T-helper 2 cell treated with Interferon-gamma antibody and Interleukin-4, amounts not matched to agents 5 μg/mL and 100 μg/mL, for 36 hours (primary cell): ENCODE data around the gene DOK5.
"Not testable (repeated sequence)": the region's sequence is repeated elsewhere in the genome, so short reads cannot be mapped to it uniquely, and the experiment has no call there.

Experiments
- DNase-seq: peaks from one replicate; pipeline ENCODE4 v3.0.0; 2021; ENCODE audit warnings: low spot score
- H3K27ac Mint-ChIP-seq: one replicate; pipeline ENCODE4 v1.8.0; 2021; ENCODE audit warnings: mild to moderate bottlenecking, mixed read lengths
- H3K27me3 Mint-ChIP-seq: one replicate; pipeline ENCODE4 v1.8.0; 2021; ENCODE audit warnings: low read depth, mixed read lengths
- H3K36me3 Mint-ChIP-seq: one replicate; pipeline ENCODE4 v1.8.0; 2021; ENCODE audit warnings: low read depth, mixed read lengths
- H3K4me1 Mint-ChIP-seq: one replicate; pipeline ENCODE4 v1.8.0; 2021; ENCODE audit warnings: low read depth, mixed read lengths
- H3K4me3 Mint-ChIP-seq: one replicate; pipeline ENCODE4 v1.8.0; 2022; ENCODE audit warnings: mild to moderate bottlenecking, moderate library complexity, mixed read lengths
- H3K9me3 Mint-ChIP-seq: one replicate; pipeline ENCODE4 v1.8.0; 2021; ENCODE audit warnings: mixed read lengths

The DOK5 gene

GRCh38 chr20:54477191-54477955 lies 2.0 kb downstream of the DOK5 start:
- no peak for DNase-seq
- H3K27ac Mint-ChIP-seq, result no peak overlapping the region
- no peak overlapping the region for H3K4me3 Mint-ChIP-seq
- H3K4me1 Mint-ChIP-seq, result peaks cover 4% of the 10 kb centered on the region
- H3K27me3 Mint-ChIP-seq, result peaks cover 35% of the 10 kb centered on the region
- peaks cover 2% of the 10 kb centered on the region for H3K36me3 Mint-ChIP-seq
- no peaks in the 10 kb centered on the region for H3K9me3 Mint-ChIP-seq

- Mint-ChIP-seq H3K36me3 (peaks cover 2% of the 10 kb centered on the region), H3K9me3 (no peaks in the 10 kb centered on the region), H3K27me3 (peaks cover 28% of the 10 kb centered on the region), H3K27ac (no peak overlapping the region), H3K4me3 (no peak overlapping the region), H3K4me1 (peaks cover 4% of the 10 kb centered on the region)
- DNase-seq, result no peak
These were observed 3.9 kb downstream of the DOK5 start for GRCh38 chr20:54479138-54479906.

GRCh38 chr20:54479937-54480336 lies 4.5 kb downstream of the DOK5 start:
- not testable (repeated sequence) for H3K4me3 Mint-ChIP-seq, H3K4me1 Mint-ChIP-seq, H3K36me3 Mint-ChIP-seq, H3K9me3 Mint-ChIP-seq, H3K27ac Mint-ChIP-seq, DNase-seq
- H3K27me3 Mint-ChIP-seq, result peaks cover 22% of the 10 kb centered on the region

GRCh38 chr20:54481442-54481841 lies 6.0 kb downstream of the DOK5 start:
- H3K27me3 Mint-ChIP-seq, result peaks cover 13% of the 10 kb centered on the region
- no peaks in the 10 kb centered on the region for H3K9me3 Mint-ChIP-seq
- H3K4me3 Mint-ChIP-seq, result no peak overlapping the region
- H3K4me1 Mint-ChIP-seq, result peaks cover 4% of the 10 kb centered on the region
- H3K27ac Mint-ChIP-seq, result no peak overlapping the region
- no peaks in the 10 kb centered on the region for H3K36me3 Mint-ChIP-seq
- no peak for DNase-seq

- DNase-seq, result no peak
- Mint-ChIP-seq H3K4me1 (no peaks in the 10 kb centered on the region), H3K27ac (no peak overlapping the region), H3K9me3 (no peaks in the 10 kb centered on the region), H3K4me3 (no peak overlapping the region), H3K27me3 (no peaks in the 10 kb centered on the region), H3K36me3 (no peaks in the 10 kb centered on the region)
These were observed 10.2 kb downstream of the DOK5 start for GRCh38 chr20:54485631-54486030.

GRCh38 chr20:54486585-54486984 lies 11.2 kb downstream of the DOK5 start:
- no peaks in the 10 kb centered on the region for H3K36me3 Mint-ChIP-seq
- no peak overlapping the region for H3K27ac Mint-ChIP-seq
- no peaks in the 10 kb centered on the region for H3K9me3 Mint-ChIP-seq
- H3K4me3 Mint-ChIP-seq, result no peak overlapping the region
- H3K27me3 Mint-ChIP-seq, result no peaks in the 10 kb centered on the region
- DNase-seq, result no peak
- H3K4me1 Mint-ChIP-seq, result no peaks in the 10 kb centered on the region

- Mint-ChIP-seq H3K36me3 (no peaks in the 10 kb centered on the region), H3K4me3 (no peak overlapping the region), H3K27me3 (no peaks in the 10 kb centered on the region), H3K27ac (no peak overlapping the region), H3K4me1 (no peaks in the 10 kb centered on the region), H3K9me3 (no peaks in the 10 kb centered on the region)
- DNase-seq, result no peak
These were observed 13.0 kb downstream of the DOK5 start for GRCh38 chr20:54488442-54488841.

GRCh38 chr20:54491506-54491905 lies 16.1 kb downstream of the DOK5 start:
- no peak overlapping the region for H3K27ac Mint-ChIP-seq
- no peaks in the 10 kb centered on the region for H3K9me3 Mint-ChIP-seq
- no peaks in the 10 kb centered on the region for H3K4me1 Mint-ChIP-seq

GRCh38 chr20:54494303-54495006 lies 19.1 kb downstream of the DOK5 start:
- no peak for DNase-seq
- Mint-ChIP-seq H3K9me3 (no peaks in the 10 kb centered on the region), H3K4me1 (no peaks in the 10 kb centered on the region)

More at GRCh38 chr20:54491506-54491905, 16.1 kb downstream of the DOK5 start:
- no peak overlapping the region for H3K4me3 Mint-ChIP-seq
- no peak for DNase-seq
- no peaks in the 10 kb centered on the region for H3K36me3 Mint-ChIP-seq
- no peaks in the 10 kb centered on the region for H3K27me3 Mint-ChIP-seq

GRCh38 chr20:54497931-54498718 lies 22.7 kb downstream of the DOK5 start:
- H3K27me3 Mint-ChIP-seq, result no peaks in the 10 kb centered on the region
- no peak for DNase-seq
- no peaks in the 10 kb centered on the region for H3K4me1 Mint-ChIP-seq
- H3K4me3 Mint-ChIP-seq, result no peak overlapping the region
- H3K36me3 Mint-ChIP-seq, result no peaks in the 10 kb centered on the region
- H3K27ac Mint-ChIP-seq, result no peak overlapping the region
- no peaks in the 10 kb centered on the region for H3K9me3 Mint-ChIP-seq

More at GRCh38 chr20:54494303-54495006, 19.1 kb downstream of the DOK5 start:
- H3K36me3 Mint-ChIP-seq, result no peaks in the 10 kb centered on the region
- H3K4me3 Mint-ChIP-seq, result no peak overlapping the region
- H3K27ac Mint-ChIP-seq, result no peak overlapping the region
- no peaks in the 10 kb centered on the region for H3K27me3 Mint-ChIP-seq

- H3K4me3 Mint-ChIP-seq, result no peak overlapping the region
- no peaks in the 10 kb centered on the region for H3K4me1 Mint-ChIP-seq
- DNase-seq, result no peak
- H3K36me3 Mint-ChIP-seq, result no peaks in the 10 kb centered on the region
- H3K27me3 Mint-ChIP-seq, result no peaks in the 10 kb centered on the region
- H3K27ac Mint-ChIP-seq, result no peak overlapping the region
- H3K9me3 Mint-ChIP-seq, result no peaks in the 10 kb centered on the region
These were observed 23.7 kb downstream of the DOK5 start for GRCh38 chr20:54499111-54499510.

GRCh38 chr20:54502179-54502578 lies 26.8 kb downstream of the DOK5 start:
- Mint-ChIP-seq H3K36me3 (no peaks in the 10 kb centered on the region), H3K4me1 (no peaks in the 10 kb centered on the region), H3K27ac (no peak overlapping the region), H3K4me3 (no peak overlapping the region), H3K27me3 (no peaks in the 10 kb centered on the region), H3K9me3 (peaks cover 4% of the 10 kb centered on the region)
- no peak for DNase-seq

GRCh38 chr20:54506643-54507042 lies 31.2 kb downstream of the DOK5 start:
- Mint-ChIP-seq H3K27ac (no peak overlapping the region), H3K4me3 (no peak overlapping the region), H3K9me3 (peaks cover 4% of the 10 kb centered on the region), H3K36me3 (no peaks in the 10 kb centered on the region), H3K27me3 (no peaks in the 10 kb centered on the region), H3K4me1 (no peaks in the 10 kb centered on the region)
- no peak for DNase-seq
